Right ventricle myocardium superior (tissue), 1 donor: Measurements from ENCODE around the gene OR6C75. TPM values are rescaled to one million over a fixed set of nuclear protein-coding genes. Genes with fewer than 3 reads are reported as not detected.

Source experiments
- ATAC-seq: fragments of 200-7000 bp; cut with Tn5 transposase; one replicate; pipeline ENCODE4 v1.9.1; 2020; ENCODE audit warnings: mild to moderate bottlenecking; ENCODE audit not compliant: poor library complexity
- DNase-seq: peaks from one replicate; pipeline ENCODE4 v3.0.0-alpha.2; 2020
- intact Hi-C: fragments of 100-400 bp; cut with DNase I; formaldehyde crosslinking; loops from one replicate; pipeline ENCODE4 v1.11.2; 2022
- total RNA-seq: library from RNA; stranded (reverse); fragmentation: NEBNext Ultra II Directional; extraction: Animal tissue kit (Norgen Biotek cat#: 25700); gene quantifications from one replicate; pipeline ENCODE4 v1.2.1, GENCODE V29; 2021
- donor health status: DM: no; HTN: yes; CAD: no; lungs with severe emphysema.

The OR6C75 gene
- total RNA-seq, 1 donor from 2014 or later: not detected

GRCh38 chr12:55416961-55417360 is 54.2 kb downstream of the OR6C75 start:
- ATAC-seq (no peak), DNase-seq (no peak)
- intact Hi-C loops: no loop called here

Other genes starting within 250 kb of the OR6C75 start
- not detected for gene OR9K2, start 236.6 kb upstream of the OR6C75 start, total RNA-seq
- gene OR10A7, start 141.9 kb upstream of the OR6C75 start, total RNA-seq: not detected
- gene OR6C74, start 118.4 kb upstream of the OR6C75 start, total RNA-seq: not detected
- gene OR6C6, start 66.4 kb upstream of the OR6C75 start, total RNA-seq: not detected
- not detected for gene OR6C1, start 48.6 kb upstream of the OR6C75 start, total RNA-seq
- not detected for gene OR6C3, start 32.2 kb upstream of the OR6C75 start, total RNA-seq
- not detected for gene OR6C65, start 37.6 kb downstream of the OR6C75 start, total RNA-seq
- gene OR6C76, start 63.3 kb downstream of the OR6C75 start, total RNA-seq: not detected
- not detected for gene OR6C2, start 81.1 kb downstream of the OR6C75 start, total RNA-seq
- not detected for gene OR6C70, start 107.2 kb downstream of the OR6C75 start, total RNA-seq
- not detected for gene OR6C68, start 129.4 kb downstream of the OR6C75 start, total RNA-seq
- gene OR6C4, start 186.6 kb downstream of the OR6C75 start, total RNA-seq: not detected
- not detected for gene OR2AP1, start 209.5 kb downstream of the OR6C75 start, total RNA-seq